ENCODE measurements around the gene WNK3.

The WNK3 gene

DNA sequence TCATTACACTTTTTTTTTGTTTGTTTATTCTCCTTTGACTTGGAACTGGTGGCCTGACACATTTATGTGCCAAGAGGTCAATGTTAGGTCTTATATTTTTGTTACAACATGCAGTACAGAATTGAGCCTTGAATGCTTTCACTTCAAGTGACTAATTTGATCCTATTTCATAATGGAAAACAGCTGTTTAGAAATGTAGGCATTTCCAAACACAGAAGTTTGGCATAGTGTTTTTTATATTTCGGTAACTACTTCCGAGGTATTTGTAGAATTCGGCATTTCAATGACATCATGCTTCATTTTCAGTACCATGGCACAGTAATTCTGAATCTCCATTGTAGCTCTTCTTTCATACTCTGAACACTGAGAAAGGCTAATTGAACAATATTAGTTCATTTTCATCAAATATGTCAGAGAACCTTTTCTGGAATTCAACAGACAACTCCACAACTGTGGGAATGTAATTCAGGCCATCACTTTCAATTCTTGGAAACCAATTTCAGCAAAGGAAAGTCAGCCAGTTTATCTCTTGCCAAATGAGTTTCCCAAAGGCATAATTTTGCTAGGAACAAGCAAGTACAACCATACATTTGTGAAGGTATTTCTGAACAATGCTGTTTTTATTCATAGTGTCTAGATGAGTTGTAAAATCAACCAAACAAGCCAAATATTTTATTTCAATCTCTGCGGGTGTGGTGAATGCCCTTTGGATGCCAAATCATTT is 186.2 kb downstream of the WNK3 start:
- peak; percentile 41 for DNase-seq (ENCODE audit: extremely low read depth, low read depth)
- TF ChIP-seq, protein P1, sequence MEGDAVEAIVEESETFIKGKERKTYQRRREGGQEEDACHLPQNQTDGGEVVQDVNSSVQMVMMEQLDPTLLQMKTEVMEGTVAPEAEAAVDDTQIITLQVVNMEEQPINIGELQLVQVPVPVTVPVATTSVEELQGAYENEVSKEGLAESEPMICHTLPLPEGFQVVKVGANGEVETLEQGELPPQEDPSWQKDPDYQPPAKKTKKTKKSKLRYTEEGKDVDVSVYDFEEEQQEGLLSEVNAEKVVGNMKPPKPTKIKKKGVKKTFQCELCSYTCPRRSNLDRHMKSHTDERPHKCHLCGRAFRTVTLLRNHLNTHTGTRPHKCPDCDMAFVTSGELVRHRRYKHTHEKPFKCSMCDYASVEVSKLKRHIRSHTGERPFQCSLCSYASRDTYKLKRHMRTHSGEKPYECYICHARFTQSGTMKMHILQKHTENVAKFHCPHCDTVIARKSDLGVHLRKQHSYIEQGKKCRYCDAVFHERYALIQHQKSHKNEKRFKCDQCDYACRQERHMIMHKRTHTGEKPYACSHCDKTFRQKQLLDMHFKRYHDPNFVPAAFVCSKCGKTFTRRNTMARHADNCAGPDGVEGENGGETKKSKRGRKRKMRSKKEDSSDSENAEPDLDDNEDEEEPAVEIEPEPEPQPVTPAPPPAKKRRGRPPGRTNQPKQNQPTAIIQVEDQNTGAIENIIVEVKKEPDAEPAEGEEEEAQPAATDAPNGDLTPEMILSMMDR (IDR thresholded peaks at IDR 0.05; ENCODE audit: low read depth, low read length), result no peak

DNA sequence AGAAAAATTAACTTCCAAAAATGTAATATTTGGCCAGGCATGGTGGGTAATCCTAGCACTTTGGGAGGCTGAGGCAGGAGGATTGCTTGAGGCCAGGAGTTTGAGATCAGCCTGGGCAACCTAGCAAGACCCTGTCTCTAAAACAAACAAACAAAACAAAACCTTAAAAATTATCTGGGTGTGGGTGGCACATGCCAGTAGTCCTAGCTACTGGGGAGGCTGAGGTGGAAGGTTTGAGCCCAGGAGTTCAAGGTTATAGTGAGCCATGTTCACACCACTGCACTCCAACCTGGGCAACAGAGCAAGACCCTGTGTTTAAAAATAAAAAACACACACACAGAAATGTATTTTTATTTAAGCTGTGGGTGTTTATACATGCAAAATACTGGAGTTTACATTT is 186.8 kb downstream of the WNK3 start:
- no peak for DNase-seq (ENCODE audit: extremely low read depth, low read depth)
- TF ChIP-seq, protein P1 (IDR thresholded peaks at IDR 0.05; ENCODE audit: low read depth, low read length), result no peak

DNA sequence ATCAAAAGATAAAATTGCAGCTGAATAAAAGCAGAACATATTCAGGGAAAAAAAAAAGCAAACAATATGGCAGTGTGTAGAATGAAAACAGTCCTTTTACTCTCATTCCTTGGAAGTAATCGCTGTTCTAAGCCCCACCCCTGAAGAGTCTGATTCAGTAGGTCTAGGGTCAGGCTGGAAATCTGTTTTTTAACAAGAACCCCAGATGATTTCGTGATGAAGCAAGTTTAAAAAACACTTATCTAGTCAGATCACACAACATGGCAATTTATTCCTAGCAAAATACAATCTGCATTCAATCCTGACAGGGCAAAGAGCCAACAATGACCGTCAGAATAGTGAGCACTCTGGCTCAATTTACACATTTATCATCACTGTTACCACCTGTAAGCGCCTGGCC is 190.9 kb downstream of the WNK3 start:
- TF ChIP-seq, protein P1 (IDR thresholded peaks at IDR 0.05; ENCODE audit: low read depth, low read length), result no peak
- no peak for DNase-seq (ENCODE audit: extremely low read depth, low read depth)

DNA sequence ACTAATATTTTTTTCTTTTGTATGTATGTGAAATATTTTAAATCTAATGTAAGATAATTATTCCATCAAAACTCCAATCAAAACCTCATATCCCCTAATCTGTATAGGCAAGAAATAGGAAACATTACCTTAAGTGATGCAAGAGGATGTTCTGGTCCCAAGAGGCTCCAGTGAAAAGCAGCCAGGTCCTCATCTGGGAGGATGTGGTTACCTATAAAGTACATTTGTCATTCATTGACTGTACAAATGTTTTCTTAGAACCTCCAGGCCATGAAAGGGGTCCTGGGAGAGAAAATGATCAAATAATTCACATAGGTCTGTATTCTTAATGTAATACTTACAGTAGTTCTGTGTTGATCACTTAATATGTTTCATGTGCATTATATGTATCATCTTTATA is 200.3 kb downstream of the WNK3 start:
- no peak for DNase-seq (ENCODE audit: extremely low read depth, low read depth)
- TF ChIP-seq, protein P1 (IDR thresholded peaks at IDR 0.05; ENCODE audit: low read depth, low read length), result no peak

Data from AG09319 (cell line).